GM06990 (cell line): ENCODE results near the gene RCL1.

Experiments
- DNase-seq: peaks from one replicate; pipeline ENCODE4 v3.0.0-alpha.2; 2011; ENCODE audit not compliant: insufficient read length; ENCODE audit errors: extremely low read depth
- H3K27me3 ChIP-seq: replicated peaks from 2 replicates; pipeline ENCODE4 v1.6.0; 2011; ENCODE audit warnings: low read length; ENCODE audit not compliant: control insufficient read depth, insufficient read depth
- H3K36me3 ChIP-seq: 2 replicates; pipeline ENCODE4 v1.5.1; 2011; ENCODE audit warnings: low read length; ENCODE audit not compliant: control insufficient read depth, insufficient read depth
- H3K4me3 ChIP-seq: replicated peaks from 2 replicates; pipeline ENCODE4 v1.5.1; 2011; ENCODE audit warnings: low read depth, mild to moderate bottlenecking, control low read depth, low read length
- CTCF ChIP-seq: IDR thresholded peaks from 2 replicates; pipeline ENCODE4 v1.5.1; 2011; ENCODE audit warnings: low read length, control low read depth, mild to moderate bottlenecking, inconsistent platforms; ENCODE audit not compliant: insufficient read depth, poor library complexity, severe bottlenecking

The RCL1 gene

GRCh38 chr9:4755026-4755609, 37.6 kb upstream of the RCL1 start:
- TF ChIP-seq CTCF: no peak
- no peak for DNase-seq
- no peaks in the 10 kb centered on the region for H3K27me3 ChIP-seq
- no peak overlapping the region for H3K4me3 ChIP-seq
- no peaks in the 10 kb centered on the region for H3K36me3 ChIP-seq

GRCh38 chr9:4756420-4756819, 36.3 kb upstream of the RCL1 start:
- no peak for DNase-seq
- H3K4me3 ChIP-seq: no peak overlapping the region
- TF ChIP-seq CTCF: no peak
- no peaks in the 10 kb centered on the region for H3K27me3 ChIP-seq
- H3K36me3 ChIP-seq: no peaks in the 10 kb centered on the region

- no peaks in the 10 kb centered on the region for H3K27me3 ChIP-seq
- TF ChIP-seq CTCF: no peak
- no peaks in the 10 kb centered on the region for H3K36me3 ChIP-seq
- DNase-seq: no peak
- no peak overlapping the region for H3K4me3 ChIP-seq
Observed at GRCh38 chr9:4760122-4760521, 32.6 kb upstream of the RCL1 start.

- Histone ChIP-seq H3K36me3 (no peaks in the 10 kb centered on the region), H3K27me3 (no peaks in the 10 kb centered on the region), H3K4me3 (peak overlapping the region; percentile 50)
- peak; percentile 68 for DNase-seq
- peak; percentile 72 for TF ChIP-seq CTCF
Observed at GRCh38 chr9:4762108-4762885, 30.4 kb upstream of the RCL1 start.

GRCh38 chr9:4762886-4763541, 29.7 kb upstream of the RCL1 start:
- no peaks in the 10 kb centered on the region for H3K27me3 ChIP-seq
- no peak for TF ChIP-seq CTCF
- DNase-seq: peak; percentile 38
- H3K4me3 ChIP-seq: peak overlapping the region; percentile 50
- H3K36me3 ChIP-seq: no peaks in the 10 kb centered on the region
